PC-9 (cell line): Measurements from ENCODE around the gene DPPA5. TPM values are rescaled to one million over a fixed set of nuclear protein-coding genes. Genes with fewer than 3 reads are reported as not detected.

Source experiments
- BruUV-seq: library from RNA; stranded (reverse); fragments of 400-500 nt; replicated peaks from 2 replicates; lab custom pipeline; 2021; lab: Mats Ljungman, UMichigan
- CTCF ChIA-PET: fragments of 300-600 bp; sonication (Branson Sonifier 250); formaldehyde crosslinking; loops from one replicate; lab custom pipeline; 2022; ENCODE audit warnings: antibody characterized with exemption; lab: Charles Lee
- POLR2A ChIA-PET: fragments of 300-600 bp; sonication (Branson Sonifier 250); formaldehyde crosslinking; loops from one replicate; lab custom pipeline; 2022; ENCODE audit warnings: antibody characterized with exemption; ENCODE audit not compliant: unreplicated experiment; lab: Charles Lee
- DNase-seq, 2 experiments: peaks; one replicate each; pipeline versions ENCODE4 v3.0.0 to v3.0.0-alpha.2; 2015 to 2022; ENCODE audit warnings: mixed read lengths in 1 of 2
- H2AFZ ChIP-seq: fragments of 200-600 bp; sonication (generic); 2 replicates; pipeline ENCODE4 v1.8.1; 2017; ENCODE audit warnings: antibody characterized with exemption
- H3F3A ChIP-seq: fragments of 200-600 bp; sonication (generic); 2 replicates; pipeline ENCODE4 v1.8.1; 2017; ENCODE audit warnings: antibody characterized with exemption, mild to moderate bottlenecking, low read depth; ENCODE audit not compliant: insufficient read depth
- H3K27ac ChIP-seq: fragments of 200-600 bp; sonication (generic); 2 replicates; pipeline ENCODE4 v1.6.1; 2016; ENCODE audit warnings: mixed run types
- H3K27me3 ChIP-seq: fragments of 200-600 bp; sonication (generic); 2 replicates; pipeline ENCODE4 v1.6.1; 2016; ENCODE audit warnings: low read depth, mixed run types; ENCODE audit not compliant: insufficient read depth
- H3K36me3 ChIP-seq: fragments of 200-600 bp; sonication (generic); 2 replicates; pipeline ENCODE4 v1.6.1; 2016; ENCODE audit warnings: low read depth, mixed run types
- H3K4me1 ChIP-seq: fragments of 200-600 bp; sonication (generic); replicated peaks from 2 replicates; pipeline ENCODE4 v1.6.1; 2016; ENCODE audit warnings: mixed run types; ENCODE audit not compliant: insufficient read depth
- H3K4me2 ChIP-seq: fragments of 200-600 bp; sonication (generic); 2 replicates; pipeline ENCODE4 v1.6.1; 2017; ENCODE audit warnings: mixed run types
- H3K4me3 ChIP-seq: fragments of 200-600 bp; sonication (generic); 2 replicates; pipeline ENCODE4 v1.6.1; 2016; ENCODE audit warnings: mixed run types
- H3K79me2 ChIP-seq: fragments of 200-600 bp; sonication (generic); 2 replicates; pipeline ENCODE4 v1.6.1; 2017; ENCODE audit warnings: low read depth, mixed run types
- H3K9me2 ChIP-seq: fragments of 200-600 bp; sonication (generic); 2 replicates; pipeline ENCODE4 v1.8.1; 2017; ENCODE audit warnings: mild to moderate bottlenecking; ENCODE audit not compliant: insufficient read depth
- H3K9me3 ChIP-seq: fragments of 200-600 bp; sonication (generic); 2 replicates; pipeline ENCODE4 v1.8.1; 2016; ENCODE audit warnings: low read depth; ENCODE audit not compliant: insufficient read depth
- H4K20me1 ChIP-seq: fragments of 200-600 bp; sonication (generic); 2 replicates; pipeline ENCODE4 v1.8.1; 2017; ENCODE audit not compliant: insufficient read depth
- EZH2 ChIP-seq: fragments of 200-600 bp; sonication (generic); IDR thresholded peaks from 2 replicates; pipeline ENCODE4 v1.8.0; 2017; ENCODE audit warnings: antibody characterized with exemption, low read depth
- intact Hi-C: fragments of 100-400 bp; cut with micrococcal nuclease; formaldehyde crosslinking; loops from one replicate; pipeline ENCODE4 v1.10.0; 2022; ENCODE audit not compliant: unreplicated experiment
- total RNA-seq: library from RNA; stranded (reverse); gene quantifications from 2 replicates; pipeline ENCODE4 v1.2.3, GENCODE V29; 2021
- TF ChIP-seq, protein P1 (sequence below): fragments of 200-600 bp; sonication (generic); conservative IDR thresholded peaks from 2 replicates; pipeline ENCODE4 v1.6.1; 2017; ENCODE audit warnings: mixed run types, antibody characterized with exemption, mild to moderate bottlenecking, moderate library complexity

The DPPA5 gene
- total RNA-seq, 1 experiment from 2014 or later: not detected

- intact Hi-C loops: no loop called here
- BruUV-seq: no TSS peak
- no peaks in the 10 kb centered on the region for H4K20me1 ChIP-seq
- no peak overlapping the region for H3K27ac ChIP-seq
- DNase-seq: no peak
- H2AFZ ChIP-seq: no peak overlapping the region
- H3K4me3 ChIP-seq: no peak overlapping the region
- ChIA-PET POLR2A (no interaction called here), CTCF (no interaction called here)
- H3K4me2 ChIP-seq: no peak overlapping the region
- no peaks in the 10 kb centered on the region for H3K9me2 ChIP-seq
- H3K4me1 ChIP-seq: no peaks in the 10 kb centered on the region
- H3K79me2 ChIP-seq: no peaks in the 10 kb centered on the region
- H3K27me3 ChIP-seq: no peaks in the 10 kb centered on the region
- TF ChIP-seq EZH2: no peak
- TF ChIP-seq, protein P1, sequence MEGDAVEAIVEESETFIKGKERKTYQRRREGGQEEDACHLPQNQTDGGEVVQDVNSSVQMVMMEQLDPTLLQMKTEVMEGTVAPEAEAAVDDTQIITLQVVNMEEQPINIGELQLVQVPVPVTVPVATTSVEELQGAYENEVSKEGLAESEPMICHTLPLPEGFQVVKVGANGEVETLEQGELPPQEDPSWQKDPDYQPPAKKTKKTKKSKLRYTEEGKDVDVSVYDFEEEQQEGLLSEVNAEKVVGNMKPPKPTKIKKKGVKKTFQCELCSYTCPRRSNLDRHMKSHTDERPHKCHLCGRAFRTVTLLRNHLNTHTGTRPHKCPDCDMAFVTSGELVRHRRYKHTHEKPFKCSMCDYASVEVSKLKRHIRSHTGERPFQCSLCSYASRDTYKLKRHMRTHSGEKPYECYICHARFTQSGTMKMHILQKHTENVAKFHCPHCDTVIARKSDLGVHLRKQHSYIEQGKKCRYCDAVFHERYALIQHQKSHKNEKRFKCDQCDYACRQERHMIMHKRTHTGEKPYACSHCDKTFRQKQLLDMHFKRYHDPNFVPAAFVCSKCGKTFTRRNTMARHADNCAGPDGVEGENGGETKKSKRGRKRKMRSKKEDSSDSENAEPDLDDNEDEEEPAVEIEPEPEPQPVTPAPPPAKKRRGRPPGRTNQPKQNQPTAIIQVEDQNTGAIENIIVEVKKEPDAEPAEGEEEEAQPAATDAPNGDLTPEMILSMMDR: no peak
- H3K9me3 ChIP-seq: peaks cover 5% of the 10 kb centered on the region; the same call in 1 of the 2 replicates
- no peaks in the 10 kb centered on the region for H3K36me3 ChIP-seq
- no peaks in the 10 kb centered on the region for H3F3A ChIP-seq
Measured at GRCh38 chr6:73368675-73369074, 14.6 kb upstream of the DPPA5 start.

DNA sequence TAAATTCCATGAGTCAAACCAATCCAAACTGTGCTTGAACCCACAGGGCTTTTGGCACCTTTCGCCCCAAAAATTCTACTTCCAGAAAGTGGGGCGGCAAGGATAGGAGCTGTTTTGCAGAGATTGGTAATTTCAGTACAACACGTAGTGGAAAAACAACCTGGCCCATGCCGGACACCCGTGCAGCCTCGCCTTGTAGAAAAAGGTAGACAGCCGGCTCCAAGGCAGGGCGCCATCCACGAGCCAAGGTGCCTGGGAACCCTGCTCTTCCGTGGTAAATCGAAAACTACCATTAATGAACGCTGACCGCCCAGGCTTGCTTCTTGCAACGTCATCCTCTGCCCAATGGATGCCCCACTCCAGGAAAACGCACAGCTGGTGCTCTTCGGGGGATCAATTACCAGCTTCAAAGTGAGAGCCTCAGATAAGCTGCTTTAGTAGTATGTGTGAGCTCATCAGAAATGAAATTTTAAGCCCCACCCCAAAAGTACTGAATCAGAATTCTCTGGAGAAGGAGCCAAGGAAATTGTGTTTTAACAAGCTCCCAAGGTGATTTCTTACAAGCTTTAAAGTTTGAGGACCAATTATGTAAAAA, 13.8 kb upstream of the DPPA5 start:
- no peaks in the 10 kb centered on the region for H3K36me3 ChIP-seq
- no TSS peak for BruUV-seq
- TF ChIP-seq EZH2: no peak
- TF ChIP-seq, protein P1: no peak
- H3K27ac ChIP-seq: no peak overlapping the region
- no peaks in the 10 kb centered on the region for H3K27me3 ChIP-seq
- no peaks in the 10 kb centered on the region for H3K9me2 ChIP-seq
- intact Hi-C loops: no loop called here
- DNase-seq: no peak
- H3K4me3 ChIP-seq: no peak overlapping the region
- no peaks in the 10 kb centered on the region for H3F3A ChIP-seq
- ChIA-PET CTCF (no interaction called here), POLR2A (no interaction called here)
- no peak overlapping the region for H2AFZ ChIP-seq
- no peaks in the 10 kb centered on the region for H3K79me2 ChIP-seq
- H4K20me1 ChIP-seq: no peaks in the 10 kb centered on the region
- no peak overlapping the region for H3K4me2 ChIP-seq
- peaks cover 5% of the 10 kb centered on the region; the same call in 1 of the 2 replicates for H3K9me3 ChIP-seq
- no peaks in the 10 kb centered on the region for H3K4me1 ChIP-seq

GRCh38 chr6:73364549-73364948, 10.5 kb upstream of the DPPA5 start:
- no TSS peak for BruUV-seq
- no peak overlapping the region for H2AFZ ChIP-seq
- ChIA-PET CTCF (no interaction called here), POLR2A (no interaction called here)
- intact Hi-C loops: no loop called here
- no peaks in the 10 kb centered on the region for H3K4me1 ChIP-seq
- no peak overlapping the region for H3K4me2 ChIP-seq
- TF ChIP-seq, protein P1: no peak
- TF ChIP-seq EZH2: no peak
- DNase-seq: no peak
- no peaks in the 10 kb centered on the region for H3K9me3 ChIP-seq
- no peak overlapping the region for H3K4me3 ChIP-seq
- no peaks in the 10 kb centered on the region for H3K79me2 ChIP-seq
- no peaks in the 10 kb centered on the region for H3K27me3 ChIP-seq
- no peaks in the 10 kb centered on the region for H4K20me1 ChIP-seq
- H3K27ac ChIP-seq: no peak overlapping the region
- H3K36me3 ChIP-seq: no peaks in the 10 kb centered on the region
- H3F3A ChIP-seq: no peaks in the 10 kb centered on the region
- no peaks in the 10 kb centered on the region for H3K9me2 ChIP-seq
